ENCODE data around the gene COL16A1.

GRCh38 chr1:31632649-31633048, 71.2 kb downstream of the COL16A1 start:
- TF ChIP-seq, protein P1, sequence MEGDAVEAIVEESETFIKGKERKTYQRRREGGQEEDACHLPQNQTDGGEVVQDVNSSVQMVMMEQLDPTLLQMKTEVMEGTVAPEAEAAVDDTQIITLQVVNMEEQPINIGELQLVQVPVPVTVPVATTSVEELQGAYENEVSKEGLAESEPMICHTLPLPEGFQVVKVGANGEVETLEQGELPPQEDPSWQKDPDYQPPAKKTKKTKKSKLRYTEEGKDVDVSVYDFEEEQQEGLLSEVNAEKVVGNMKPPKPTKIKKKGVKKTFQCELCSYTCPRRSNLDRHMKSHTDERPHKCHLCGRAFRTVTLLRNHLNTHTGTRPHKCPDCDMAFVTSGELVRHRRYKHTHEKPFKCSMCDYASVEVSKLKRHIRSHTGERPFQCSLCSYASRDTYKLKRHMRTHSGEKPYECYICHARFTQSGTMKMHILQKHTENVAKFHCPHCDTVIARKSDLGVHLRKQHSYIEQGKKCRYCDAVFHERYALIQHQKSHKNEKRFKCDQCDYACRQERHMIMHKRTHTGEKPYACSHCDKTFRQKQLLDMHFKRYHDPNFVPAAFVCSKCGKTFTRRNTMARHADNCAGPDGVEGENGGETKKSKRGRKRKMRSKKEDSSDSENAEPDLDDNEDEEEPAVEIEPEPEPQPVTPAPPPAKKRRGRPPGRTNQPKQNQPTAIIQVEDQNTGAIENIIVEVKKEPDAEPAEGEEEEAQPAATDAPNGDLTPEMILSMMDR (conservative IDR thresholded peaks at IDR 0.05), result no peak
- no peak for TF ChIP-seq ZFX (IDR thresholded peaks at IDR 0.05)
